Ishikawa (cell line): ENCODE data around the gene RELN.

Experiments used
- CREB1 ChIP-seq: IDR thresholded peaks from 2 replicates; pipeline ENCODE4 v1.6.1; 2012; ENCODE audit warnings: low read depth
- EGR1 ChIP-seq: IDR thresholded peaks from 2 replicates; pipeline ENCODE4 v1.6.1; 2012
- EP300 ChIP-seq: IDR thresholded peaks from 2 replicates; pipeline ENCODE4 v1.6.1; 2012; ENCODE audit warnings: borderline replicate concordance
- FOXM1 ChIP-seq: IDR thresholded peaks from 2 replicates; pipeline ENCODE4 v1.6.1; 2012; ENCODE audit warnings: low read depth, borderline replicate concordance
- RAD21 ChIP-seq: IDR thresholded peaks from 2 replicates; pipeline ENCODE4 v1.6.1; 2012; ENCODE audit warnings: low read depth
- REST ChIP-seq: IDR thresholded peaks from 2 replicates; pipeline ENCODE4 v1.6.1; 2012; ENCODE audit warnings: low read depth, mild to moderate bottlenecking
- TAF1 ChIP-seq: IDR thresholded peaks from 2 replicates; pipeline ENCODE4 v1.6.1; 2012; ENCODE audit warnings: low read depth, mild to moderate bottlenecking
- TCF12 ChIP-seq: IDR thresholded peaks from 2 replicates; pipeline ENCODE4 v1.6.1; 2012; ENCODE audit warnings: low read depth
- TEAD4 ChIP-seq: IDR thresholded peaks from 2 replicates; pipeline ENCODE4 v1.6.1; 2012
- YY1 ChIP-seq: IDR thresholded peaks from 2 replicates; pipeline ENCODE4 v1.6.1; 2012; ENCODE audit warnings: low read depth
- ZBTB7A ChIP-seq: IDR thresholded peaks from 2 replicates; pipeline ENCODE4 v1.6.1; 2012; ENCODE audit warnings: low read depth
- TF ChIP-seq, protein P1 (sequence below): IDR thresholded peaks from 2 replicates; pipeline ENCODE4 v1.6.1; 2012

- TF ChIP-seq RAD21: no peak
- TF ChIP-seq YY1: no peak
- no peak for TF ChIP-seq REST
- TF ChIP-seq CREB1: no peak
- TF ChIP-seq, protein P1, sequence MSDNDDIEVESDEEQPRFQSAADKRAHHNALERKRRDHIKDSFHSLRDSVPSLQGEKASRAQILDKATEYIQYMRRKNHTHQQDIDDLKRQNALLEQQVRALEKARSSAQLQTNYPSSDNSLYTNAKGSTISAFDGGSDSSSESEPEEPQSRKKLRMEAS: no peak
- TF ChIP-seq EGR1: no peak
- TF ChIP-seq TCF12: no peak
- no peak for TF ChIP-seq EP300
- TF ChIP-seq ZBTB7A: no peak
- TF ChIP-seq TAF1: no peak
- TF ChIP-seq FOXM1: no peak
- TF ChIP-seq TEAD4: no peak
These were observed 157.0 kb downstream of the RELN start for GRCh38 chr7:103832438-103832837.
